ENCODE measurements around the gene CLIP4.

GRCh38 chr2:29218550-29219125 is 103.4 kb downstream of the CLIP4 start:
- no peak for TF ChIP-seq POLR2A (IDR thresholded peaks at IDR 0.05)
- TF ChIP-seq, protein P1, sequence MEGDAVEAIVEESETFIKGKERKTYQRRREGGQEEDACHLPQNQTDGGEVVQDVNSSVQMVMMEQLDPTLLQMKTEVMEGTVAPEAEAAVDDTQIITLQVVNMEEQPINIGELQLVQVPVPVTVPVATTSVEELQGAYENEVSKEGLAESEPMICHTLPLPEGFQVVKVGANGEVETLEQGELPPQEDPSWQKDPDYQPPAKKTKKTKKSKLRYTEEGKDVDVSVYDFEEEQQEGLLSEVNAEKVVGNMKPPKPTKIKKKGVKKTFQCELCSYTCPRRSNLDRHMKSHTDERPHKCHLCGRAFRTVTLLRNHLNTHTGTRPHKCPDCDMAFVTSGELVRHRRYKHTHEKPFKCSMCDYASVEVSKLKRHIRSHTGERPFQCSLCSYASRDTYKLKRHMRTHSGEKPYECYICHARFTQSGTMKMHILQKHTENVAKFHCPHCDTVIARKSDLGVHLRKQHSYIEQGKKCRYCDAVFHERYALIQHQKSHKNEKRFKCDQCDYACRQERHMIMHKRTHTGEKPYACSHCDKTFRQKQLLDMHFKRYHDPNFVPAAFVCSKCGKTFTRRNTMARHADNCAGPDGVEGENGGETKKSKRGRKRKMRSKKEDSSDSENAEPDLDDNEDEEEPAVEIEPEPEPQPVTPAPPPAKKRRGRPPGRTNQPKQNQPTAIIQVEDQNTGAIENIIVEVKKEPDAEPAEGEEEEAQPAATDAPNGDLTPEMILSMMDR (IDR thresholded peaks at IDR 0.05 in 8 of 11, conservative IDR thresholded peaks at IDR 0.05 in 3 of 11), result no peak
- no peak for TF ChIP-seq POLR2AphosphoS5 (IDR thresholded peaks at IDR 0.05)
